OCI-LY3 (cell line): ENCODE measurements around the gene LDLRAD4.

Experiments used
- CTCF ChIP-seq: fragments of 200-600, 300-600 bp; sonication (generic); IDR thresholded peaks from 2 replicates; pipeline ENCODE4 v1.5.1; 2014; ENCODE audit warnings: antibody characterized with exemption, low read length, low read depth
- EZH2phosphoT487 ChIP-seq: fragments of 200-600 bp; shearing (Covaris generic); IDR thresholded peaks from 2 replicates; pipeline ENCODE4 v1.6.1; 2018; ENCODE audit warnings: antibody characterized with exemption, mixed run types, low read depth

GRCh38 chr18:13455960-13456481 lies 237.5 kb downstream of the LDLRAD4 start:
- TF ChIP-seq CTCF (no peak), EZH2phosphoT487 (no peak)
